T-helper 22 cell (primary cell): ENCODE results near the gene CAPG.
"Not testable (repeated sequence)": the region's sequence is repeated elsewhere in the genome, so short reads cannot be mapped to it uniquely, and the experiment has no call there.

Experiments
- DNase-seq: peaks from one replicate; pipeline ENCODE4 v3.0.0-alpha.2; 2020; ENCODE audit warnings: low read depth

CAPG gene

DNA sequence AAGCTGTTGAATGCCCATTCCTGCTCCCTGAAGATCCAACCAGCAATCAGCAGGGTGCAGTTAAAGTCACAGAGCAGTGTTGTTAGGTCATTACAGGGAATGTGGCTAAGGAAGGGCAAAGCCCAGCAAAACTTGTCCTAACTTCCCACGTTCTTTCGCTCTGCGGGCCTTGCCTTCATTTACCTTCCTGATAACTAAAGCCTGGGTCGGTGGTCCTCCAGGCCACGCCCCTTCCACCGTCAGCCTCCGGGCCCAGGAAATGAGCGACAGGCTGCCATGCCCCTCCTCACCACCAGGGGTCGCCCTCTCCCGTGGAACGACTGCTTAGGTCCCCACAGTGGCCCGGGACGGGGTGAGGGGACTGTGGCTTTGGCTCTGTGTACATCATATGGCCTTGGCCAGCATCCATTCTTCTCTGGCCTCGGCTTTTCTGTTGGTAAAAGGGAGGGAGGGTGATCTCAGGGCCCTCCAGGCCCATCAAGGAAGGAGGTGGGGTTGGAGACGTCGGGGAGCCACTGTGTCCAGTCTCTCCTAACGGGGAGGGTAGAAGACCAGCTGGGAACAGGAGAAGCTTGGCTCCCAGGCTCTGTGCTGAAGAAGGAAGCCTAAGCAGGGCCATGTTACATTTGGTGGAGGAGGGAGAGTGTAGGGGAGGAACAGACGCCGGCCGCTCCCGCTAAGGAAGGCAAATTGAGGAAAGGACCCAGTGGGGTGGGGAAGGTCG is 10.5 kb upstream of the CAPG start:
- DNase-seq: peak; percentile 67

DNA sequence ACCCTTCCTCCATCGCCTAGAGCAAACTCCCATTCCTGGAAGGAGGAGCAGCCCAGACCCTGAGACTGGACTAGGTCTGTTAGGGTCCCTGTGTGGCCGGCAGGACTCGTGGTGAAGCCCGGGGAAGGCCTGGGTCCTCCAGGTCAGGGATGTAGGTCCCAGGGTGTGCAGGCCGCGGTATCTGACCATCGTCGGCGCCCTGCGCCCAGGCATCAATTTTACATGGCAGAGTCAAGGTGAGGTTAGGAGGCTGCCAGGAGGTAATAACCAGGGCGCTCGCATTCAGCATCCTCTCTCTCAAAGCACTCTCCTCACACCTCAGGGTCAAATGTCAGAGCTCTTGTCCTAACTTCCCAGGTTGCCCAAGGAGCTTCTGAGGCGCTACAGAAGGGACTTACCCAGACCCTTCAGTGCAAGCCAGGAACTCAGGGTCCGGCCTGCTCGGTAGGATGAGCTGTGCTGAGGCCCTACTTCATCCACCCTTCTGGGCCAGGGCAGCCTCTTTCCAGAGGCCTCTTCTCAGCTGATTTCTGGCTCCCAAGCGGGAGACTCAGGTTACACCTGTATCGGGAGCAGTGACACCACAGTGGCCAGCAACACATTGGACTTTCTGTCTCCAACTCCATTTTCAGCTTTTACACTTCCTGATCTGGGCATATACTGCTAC is 9.0 kb upstream of the CAPG start:
- no peak for DNase-seq

DNA sequence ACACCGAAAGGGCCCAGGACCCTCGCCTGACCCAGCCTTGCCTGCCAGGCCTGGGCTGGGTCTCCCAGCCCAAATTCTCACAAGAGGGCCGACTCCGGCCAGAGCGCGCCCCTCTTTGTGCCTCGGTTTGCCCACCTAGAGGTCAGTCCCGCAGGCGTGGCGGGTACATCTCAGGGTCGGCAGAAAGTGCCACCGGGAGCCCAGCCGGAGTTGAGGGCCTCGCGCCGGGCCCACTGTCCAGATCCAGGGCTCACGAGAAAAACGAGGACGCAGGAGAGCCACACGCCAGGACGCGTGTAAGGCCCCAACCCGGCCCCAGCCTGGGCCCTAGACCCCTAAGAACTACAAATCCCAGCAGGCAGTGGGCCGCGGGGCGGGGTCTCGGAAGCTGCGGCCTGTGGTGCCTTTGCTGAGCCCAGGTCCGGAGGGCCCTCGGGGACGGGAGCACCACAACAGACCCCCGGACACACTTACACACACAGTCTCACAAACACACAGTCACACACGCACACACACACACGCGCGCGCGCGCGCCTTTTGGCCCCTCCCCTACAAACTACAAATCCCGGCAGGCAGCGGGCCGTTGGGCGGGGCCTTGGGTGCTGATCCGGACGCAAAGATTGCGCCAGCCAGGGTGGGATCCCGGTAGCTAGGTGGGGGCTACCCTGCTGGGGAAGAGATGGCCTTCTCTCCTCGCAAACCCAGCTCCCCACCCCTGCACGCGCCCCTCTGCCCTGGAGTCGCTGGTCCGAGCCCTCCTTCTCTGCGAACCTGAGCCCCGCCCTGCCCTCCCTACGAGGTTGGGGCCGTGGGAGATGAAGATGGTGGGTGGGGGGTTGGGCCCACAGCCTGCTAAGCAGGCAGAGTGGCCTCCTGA is 8.2 kb upstream of the CAPG start, which contains the start of gene SH2D6:
Gene SH2D6 (plus strand): TSS at position 583 of the 877 bp plus-strand sequence. CDS start 10,752 bp downstream, outside the sequence.
- DNase-seq: peak; percentile 70

DNA sequence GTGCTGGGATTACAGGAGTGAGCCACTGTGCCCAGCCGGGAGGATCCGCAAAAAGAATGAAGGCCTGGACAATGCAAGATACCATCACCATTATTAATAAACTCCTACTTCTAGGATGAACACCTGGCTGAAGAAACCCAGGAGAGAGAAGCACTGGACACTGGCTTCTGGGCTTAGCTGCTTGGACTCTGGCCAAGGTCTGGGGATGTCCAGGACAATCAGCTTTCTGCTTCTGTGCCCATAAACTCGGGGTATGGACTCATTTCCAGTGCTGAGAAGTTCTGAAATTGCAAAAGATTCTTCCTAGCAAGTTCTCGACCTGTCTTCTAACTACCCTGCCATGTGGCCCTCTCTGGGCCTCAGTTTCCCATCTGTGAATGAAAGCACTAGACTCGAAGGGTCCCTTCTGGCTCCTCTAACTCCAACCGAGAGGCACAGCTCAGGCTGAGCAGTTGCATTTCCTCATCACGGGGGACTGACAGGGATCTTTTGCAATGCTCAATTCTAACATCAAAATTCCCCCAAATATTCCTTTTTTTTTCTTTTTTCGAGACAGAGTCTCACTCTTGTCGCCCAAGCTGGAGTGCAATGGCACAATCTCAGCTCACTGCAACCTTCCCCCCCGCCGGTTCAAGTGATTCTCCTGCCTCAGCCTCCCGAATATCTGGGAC is 5.9 kb upstream of the CAPG start:
- DNase-seq: no peak

DNA sequence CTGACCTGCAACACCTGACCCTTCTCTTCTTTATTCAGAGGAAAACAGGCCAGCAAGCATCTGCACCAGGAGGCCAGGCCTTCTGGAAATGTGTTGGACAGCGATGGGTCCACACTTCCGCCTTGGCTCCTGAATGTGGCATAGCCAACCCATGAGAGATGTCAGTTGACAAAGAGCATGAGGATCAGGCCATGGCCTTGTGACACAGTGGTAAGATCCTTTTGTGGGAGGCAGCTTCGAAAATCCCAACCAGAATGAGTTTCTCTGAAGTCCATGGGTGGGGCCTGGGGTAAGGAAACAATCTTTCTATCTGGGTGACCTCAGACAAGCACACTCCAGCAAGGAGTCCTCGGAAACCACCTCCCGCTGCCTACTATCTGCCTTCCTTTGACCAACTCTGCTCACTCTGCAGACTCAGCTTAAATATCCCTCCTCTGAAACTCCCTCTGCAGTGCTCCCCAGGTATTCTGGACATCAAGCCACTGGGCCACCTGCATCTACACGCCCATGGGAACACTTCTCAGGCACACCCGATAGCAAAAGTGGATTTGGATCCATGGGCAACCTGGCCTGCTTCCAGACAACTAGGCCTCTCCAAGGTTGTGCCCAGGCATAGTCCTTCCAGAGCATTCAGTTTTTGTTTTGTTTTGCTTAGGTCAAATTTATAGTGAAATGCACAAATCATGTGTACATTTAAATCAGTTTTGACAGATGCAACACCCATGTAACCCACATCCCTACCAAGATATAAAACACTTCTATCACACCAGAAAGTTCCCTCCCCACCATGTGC is 4.8 kb upstream of the CAPG start:
- no peak for DNase-seq

DNA sequence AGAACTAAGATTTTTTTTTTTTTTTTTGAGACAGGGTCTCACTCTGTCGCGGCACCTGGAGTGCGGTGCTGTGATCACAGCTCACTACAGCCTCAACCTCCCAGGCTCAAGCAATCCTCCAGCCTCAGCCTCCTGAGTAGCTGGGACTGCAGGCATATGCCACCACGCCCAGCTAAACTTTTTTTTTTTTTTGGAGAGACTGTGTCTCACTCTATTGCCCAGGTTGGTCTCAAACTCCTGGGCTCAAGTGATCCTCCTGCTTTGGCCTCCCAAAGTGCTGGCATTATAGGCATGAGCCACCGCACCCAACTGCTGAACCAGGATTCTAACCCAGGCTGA is 4.2 kb upstream of the CAPG start:
- not testable (repeated sequence) for DNase-seq

DNA sequence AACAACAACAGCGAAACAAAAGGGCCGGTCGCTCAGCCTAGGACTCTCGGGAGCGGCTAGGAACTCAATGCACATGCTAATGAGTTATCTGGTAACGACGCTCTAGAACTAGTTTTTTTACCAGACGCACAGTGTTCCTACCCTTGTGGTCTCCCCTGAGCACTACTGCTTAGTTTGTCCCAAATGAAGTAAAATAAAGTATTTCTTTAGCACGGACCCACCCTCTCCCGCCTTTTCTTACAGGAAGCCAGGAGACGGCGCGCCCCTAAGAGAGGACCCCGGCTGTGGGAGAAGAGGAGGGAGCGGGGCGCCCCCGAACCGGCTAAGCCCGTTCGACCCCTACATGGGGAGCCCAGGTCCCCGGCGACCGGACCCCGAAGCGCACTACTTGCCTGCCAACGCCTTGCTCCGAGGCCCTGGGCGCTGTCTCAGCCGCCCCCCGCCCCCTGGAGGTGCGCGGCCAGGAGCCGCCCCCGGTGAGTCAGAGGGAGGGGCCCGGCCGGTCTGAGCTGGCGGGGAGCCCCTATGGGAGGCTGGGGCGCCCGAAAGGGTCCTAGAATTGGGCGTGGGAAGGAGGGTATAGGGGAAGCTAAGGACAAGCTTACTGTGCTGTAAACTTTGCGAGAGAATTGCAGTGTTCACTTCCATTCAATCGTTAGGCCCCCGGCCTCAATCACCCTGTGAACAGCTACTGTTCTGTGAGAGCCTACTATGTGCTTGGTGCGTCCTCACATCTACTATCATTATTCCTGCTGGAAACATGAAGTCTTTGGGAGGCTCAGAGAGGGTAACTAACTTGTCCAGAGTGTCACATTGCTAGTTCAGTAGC is 3.6 kb upstream of the CAPG start:
- no peak for DNase-seq

DNA sequence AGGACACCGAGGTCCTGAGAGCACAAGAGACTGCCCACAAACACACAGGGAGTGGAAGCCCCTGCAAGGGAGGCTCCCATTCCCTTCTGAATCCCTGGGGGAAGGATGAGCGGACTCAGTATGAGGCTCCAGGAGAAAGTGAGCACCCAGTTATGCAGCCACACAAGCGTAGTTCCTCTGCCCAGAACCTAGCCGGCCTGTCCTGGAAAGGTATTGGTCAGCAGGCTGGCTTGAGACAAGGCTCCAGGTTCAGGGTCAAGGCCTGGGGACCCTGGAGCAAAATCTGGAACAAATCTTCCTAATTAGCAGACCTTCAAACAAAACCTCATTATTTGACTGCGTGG is 1.2 kb upstream of the CAPG start:
- DNase-seq: no peak

DNA sequence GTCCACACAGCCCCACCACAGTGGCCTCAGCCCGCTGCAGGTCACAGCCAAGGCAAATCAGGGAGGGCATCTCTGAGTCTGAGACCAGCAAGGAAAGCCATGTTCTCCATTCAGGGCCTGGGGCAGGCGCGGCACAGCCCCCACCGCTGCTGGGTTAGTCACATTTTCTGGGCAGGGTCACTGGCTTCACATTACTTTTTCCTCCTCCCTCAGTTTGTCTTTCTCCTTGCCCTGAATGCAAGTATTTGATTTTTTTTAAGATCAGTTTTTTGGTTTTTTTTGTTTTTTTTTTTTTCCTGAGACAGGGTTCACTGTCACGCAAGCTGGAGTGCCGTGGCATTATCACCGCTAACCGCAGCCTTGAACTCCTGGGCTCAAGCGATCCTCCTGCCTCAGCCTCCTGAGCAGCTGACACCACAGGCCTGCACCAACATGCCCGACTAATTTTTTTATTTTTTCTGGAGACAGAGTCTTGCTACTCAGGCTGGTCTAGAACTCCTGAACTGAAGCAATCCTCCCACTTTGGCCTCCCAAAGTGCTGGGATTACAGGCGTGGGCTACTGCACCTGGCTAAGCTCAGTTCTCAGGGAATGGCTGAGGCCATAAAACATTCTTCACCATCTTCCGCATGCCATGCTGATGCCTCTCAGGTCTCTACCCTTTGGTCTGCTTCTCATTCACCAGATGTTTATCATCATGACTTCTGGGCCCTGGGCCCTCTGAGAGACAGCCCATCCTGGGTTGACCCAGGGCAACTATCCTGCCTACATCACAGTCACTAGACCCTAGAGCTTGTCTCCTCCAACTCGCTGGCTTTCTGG is 628 bp upstream of the CAPG start:
- no peak for DNase-seq

DNA sequence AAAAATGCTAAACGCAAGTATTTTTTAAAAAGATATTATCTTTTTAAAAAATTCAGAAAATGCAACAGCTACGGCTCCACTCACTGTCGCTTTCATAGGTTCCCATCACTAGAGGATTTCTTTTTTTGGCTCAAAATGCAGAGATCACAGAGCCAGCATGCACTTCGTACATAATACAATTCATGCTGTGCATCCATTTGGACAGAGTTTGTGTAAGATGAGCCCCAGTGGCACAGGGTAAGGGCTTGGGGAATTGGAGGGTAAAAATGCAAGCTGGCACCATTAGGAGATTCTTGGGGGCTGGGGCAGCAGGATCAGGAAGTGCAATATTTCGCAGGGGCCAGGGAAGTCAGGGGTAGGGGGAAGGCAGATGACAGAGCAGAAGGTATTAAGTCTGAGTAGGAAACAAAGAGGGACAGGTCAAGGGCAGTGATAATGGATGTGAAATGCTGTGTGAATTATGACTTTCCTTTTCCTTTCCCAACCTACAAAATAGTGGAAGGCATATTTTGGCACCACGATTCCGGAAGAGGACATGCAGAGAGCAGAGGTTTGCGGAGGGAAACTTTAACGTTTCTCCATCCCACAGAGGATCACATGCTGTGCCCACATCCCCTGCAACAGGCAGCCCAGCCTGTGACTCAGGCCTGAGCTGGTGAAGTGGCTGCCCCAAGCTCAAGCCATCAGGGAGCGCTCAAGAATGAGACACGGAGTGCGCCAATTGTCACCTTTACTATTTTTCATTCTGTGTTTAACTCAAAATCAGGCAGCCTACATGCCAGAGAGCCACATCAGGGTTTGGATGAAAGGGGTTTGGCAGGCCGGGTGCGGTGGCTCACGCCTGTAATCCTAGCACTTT is 4.7 kb downstream of the CAPG start:
- peak; percentile 66 for DNase-seq

DNA sequence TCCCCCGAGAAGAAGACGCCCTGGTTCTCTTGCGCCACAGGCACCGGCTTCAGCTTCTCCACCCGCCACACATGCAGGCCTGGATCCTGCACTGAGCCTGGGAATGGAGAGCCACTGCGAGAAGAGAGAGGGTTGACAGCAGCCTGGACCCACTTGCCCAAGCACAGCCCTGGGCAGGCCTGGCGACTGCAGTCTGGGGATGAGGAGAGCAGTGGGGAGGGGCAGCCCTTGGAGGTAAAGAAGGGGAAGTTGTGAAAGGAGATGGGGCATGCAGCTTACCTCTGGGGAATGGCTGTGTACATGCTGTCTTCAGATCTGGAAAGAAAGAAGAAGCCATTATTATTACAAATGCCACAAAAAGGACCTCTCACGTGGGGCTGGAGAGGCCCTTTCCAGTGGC is 8.3 kb downstream of the CAPG start:
- no peak for DNase-seq

DNA sequence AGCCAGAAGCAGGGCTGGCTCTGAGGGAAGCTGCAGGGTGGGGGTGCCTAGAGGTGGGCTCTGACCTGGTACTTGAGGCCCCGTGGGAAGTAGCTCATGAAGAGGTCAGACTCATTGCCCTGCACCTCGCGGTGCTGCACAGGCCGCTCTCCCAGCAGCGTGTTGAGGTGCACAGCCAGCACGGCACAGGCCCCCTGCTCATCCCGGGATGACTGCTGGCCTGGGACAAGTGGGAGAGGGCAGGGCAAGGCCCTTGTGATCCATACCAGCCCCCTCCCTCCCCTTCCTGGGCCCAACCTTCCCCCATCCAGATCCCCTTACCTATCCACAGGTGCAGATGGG is 8.7 kb downstream of the CAPG start:
- no peak for DNase-seq

DNA sequence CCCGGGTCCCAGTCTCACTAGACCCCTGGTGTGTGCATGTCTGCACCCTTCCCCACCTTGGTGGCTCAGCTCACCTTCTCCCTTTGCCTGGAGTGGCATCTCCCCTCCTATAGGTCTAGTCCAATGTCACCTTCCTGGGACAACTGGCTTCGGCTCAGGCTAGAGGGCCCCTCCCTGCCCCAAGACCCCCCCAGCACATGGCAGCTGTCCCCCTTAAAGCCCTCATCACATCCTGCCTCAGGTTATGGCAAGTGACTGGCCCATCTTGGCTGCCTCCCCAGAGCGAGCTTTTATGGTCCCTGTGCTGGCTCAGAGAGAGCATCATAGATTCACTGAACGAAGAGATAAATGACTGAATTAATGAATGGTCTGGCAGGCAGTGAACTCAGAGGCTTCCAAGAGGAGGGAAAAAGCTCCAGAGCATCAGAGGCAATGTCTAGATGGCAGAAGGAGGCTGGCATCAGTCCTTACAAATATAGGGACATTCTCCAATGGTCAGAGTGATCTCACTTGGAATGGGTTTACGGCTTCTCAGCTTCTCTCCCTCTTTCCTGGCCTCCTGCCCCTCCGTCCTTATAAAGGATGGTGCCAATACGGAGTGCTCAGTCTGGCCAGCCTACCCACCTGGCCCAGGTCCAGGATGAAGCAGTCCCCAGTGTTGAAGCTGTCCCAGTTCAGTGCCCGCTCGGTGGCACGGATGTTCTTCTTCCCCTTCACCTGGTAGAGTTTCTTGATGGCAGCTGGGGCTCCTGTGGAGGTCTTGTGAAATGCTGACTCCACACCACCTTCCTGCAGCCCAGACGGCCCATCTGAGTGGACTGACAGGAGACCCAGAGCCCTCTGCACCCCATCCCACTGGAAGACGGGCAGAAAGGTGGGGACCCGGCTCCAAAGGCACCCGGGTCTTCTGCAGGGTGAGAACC is 9.4 kb downstream of the CAPG start:
- no peak for DNase-seq

DNA sequence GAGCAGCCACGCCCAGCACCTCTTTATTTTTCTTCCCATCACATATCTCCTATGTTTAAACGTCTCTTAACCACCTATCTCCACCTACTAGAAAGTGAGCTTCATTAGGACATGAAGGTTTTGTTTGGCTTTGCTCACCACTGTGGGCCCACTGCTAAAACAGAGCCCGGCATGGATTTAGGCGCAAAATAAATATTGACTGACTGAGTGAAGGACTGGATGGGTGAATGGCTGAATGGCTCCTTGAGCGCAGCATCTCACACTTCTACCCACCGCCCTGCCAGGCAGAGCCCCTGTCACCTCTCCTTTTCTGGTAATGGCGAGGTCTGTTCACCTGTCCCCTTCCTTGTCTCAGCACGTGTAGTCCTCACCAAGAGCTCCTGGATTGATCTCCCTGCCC is 10.1 kb downstream of the CAPG start:
- DNase-seq: no peak

DNA sequence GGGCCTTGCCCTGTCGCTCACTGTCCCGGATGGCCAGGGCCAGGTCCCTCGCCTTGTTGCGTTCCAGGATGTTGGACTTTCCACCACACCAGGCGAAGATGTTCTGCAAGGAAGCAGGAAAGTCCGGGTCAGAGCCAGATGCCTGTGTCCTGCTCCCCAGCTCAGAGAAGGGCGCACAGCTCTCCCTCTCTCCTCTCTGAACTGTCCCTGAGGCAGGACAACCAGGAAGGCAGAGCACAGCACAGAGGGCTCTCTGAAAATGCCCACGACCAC is 11.0 kb downstream of the CAPG start:
- no peak for DNase-seq

DNA sequence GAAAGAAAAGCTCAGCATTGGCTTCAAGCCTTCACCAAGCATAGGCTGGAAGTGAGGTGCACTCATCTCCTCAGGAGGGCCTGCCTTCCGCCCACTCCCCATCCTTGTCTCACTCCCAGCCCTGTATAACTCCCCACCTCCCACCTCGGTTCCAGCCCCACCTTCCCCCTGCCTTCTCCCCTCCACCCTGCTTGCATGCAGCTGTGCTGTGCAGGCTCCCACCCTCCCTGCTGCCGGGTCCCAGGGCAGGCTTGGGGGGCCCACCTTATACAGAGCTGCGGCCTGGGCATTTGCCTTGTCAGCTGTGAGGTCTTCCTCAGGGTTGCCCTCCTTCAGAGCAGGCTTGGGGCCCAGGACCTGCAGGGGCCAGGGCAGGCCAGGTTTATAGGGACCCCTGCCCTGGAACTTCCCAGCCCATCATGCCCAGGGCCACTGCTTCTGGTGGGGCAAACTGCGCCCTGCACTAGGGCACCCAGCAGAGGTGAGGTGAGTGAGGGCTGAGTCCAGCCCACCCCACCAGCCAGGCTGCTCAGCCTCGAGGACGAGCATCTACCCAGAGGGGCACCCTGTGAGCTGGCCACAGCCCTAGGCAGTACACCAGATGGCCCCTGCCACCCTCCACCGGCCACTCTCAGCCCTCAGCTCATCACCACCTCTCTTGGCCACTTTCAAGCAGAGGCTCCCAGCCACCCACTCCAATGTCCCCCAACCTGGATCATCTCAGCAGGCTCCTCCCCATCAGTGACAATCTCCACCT is 11.6 kb downstream of the CAPG start:
- no peak for DNase-seq

DNA sequence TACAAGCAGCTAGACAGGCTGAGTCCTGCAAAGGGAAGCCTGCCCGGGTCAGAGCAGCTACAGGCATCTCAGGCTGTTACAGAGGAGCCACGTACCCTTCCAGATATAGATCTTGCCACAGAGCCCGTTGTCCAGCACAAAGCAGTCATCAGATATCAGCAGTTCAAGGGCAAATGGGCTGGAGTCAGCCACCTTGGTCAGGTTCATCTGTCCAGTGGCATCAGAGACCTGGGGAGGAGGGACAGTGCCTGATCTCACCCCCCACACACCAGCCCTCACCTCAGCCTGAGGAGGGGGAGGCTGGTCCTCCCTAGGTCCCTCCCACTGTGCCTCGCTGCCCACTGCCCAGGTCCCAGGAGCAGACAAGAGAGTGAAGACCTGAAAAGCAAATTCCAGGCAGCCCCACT is 12.2 kb downstream of the CAPG start:
- no peak for DNase-seq
